GM19043 (cell line): ENCODE results near the gene DUSP1.
A peak's percentile ranks its signal among the peaks of the same experiment; 100 is the strongest.

Experiments used
- ATAC-seq: cut with Tn5 transposase; IDR thresholded peaks from one replicate; pipeline ENCODE4 v1.9.1; 2021; ENCODE audit warnings: low read depth; ENCODE audit not compliant: unreplicated experiment

DUSP1 gene

GRCh38 chr5:172782169-172783039, 11.4 kb upstream of the DUSP1 start:
- no peak for ATAC-seq

- ATAC-seq, result no peak
Measured at GRCh38 chr5:172779691-172780341, 8.8 kb upstream of the DUSP1 start.

- peak; percentile 24 for ATAC-seq
Measured at GRCh38 chr5:172777881-172778814, 7.2 kb upstream of the DUSP1 start.

- no peak for ATAC-seq
Measured at GRCh38 chr5:172776235-172776594, 5.2 kb upstream of the DUSP1 start.

- ATAC-seq, result no peak
Measured at GRCh38 chr5:172775326-172776234, 4.6 kb upstream of the DUSP1 start.

GRCh38 chr5:172774561-172775315, 3.7 kb upstream of the DUSP1 start:
- ATAC-seq, result no peak

- ATAC-seq, result no peak
Measured at GRCh38 chr5:172773481-172774469, 2.8 kb upstream of the DUSP1 start.

- peak; percentile 29 for ATAC-seq
Measured at GRCh38 chr5:172772112-172772906, 1.3 kb upstream of the DUSP1 start.

GRCh38 chr5:172771439-172772111, 580 bp upstream of the DUSP1 start:
- no peak for ATAC-seq

- no peak for ATAC-seq
Measured at GRCh38 chr5:172770374-172770674, 671 bp downstream of the DUSP1 start.

GRCh38 chr5:172769616-172770373, 1.2 kb downstream of the DUSP1 start:
- no peak for ATAC-seq

- no peak for ATAC-seq
Measured at GRCh38 chr5:172769342-172769615, 1.7 kb downstream of the DUSP1 start.

GRCh38 chr5:172768573-172769341, 2.2 kb downstream of the DUSP1 start:
- no peak for ATAC-seq

- ATAC-seq, result no peak
Measured at GRCh38 chr5:172768098-172768572, 2.9 kb downstream of the DUSP1 start.

GRCh38 chr5:172766287-172767108, 4.5 kb downstream of the DUSP1 start:
- no peak for ATAC-seq
